ENCODE data around the gene SVEP1.

Gene SVEP1

GRCh38 chr9:110316261-110317075 lies 263.1 kb downstream of the SVEP1 start:
- TF ChIP-seq CTCF (IDR thresholded peaks at IDR 0.05) = no peak
